K562 (cell line): ENCODE data around the gene EPHA10. TPM values are rescaled to one million over a fixed set of nuclear protein-coding genes. Genes with fewer than 3 reads are reported as not detected.

ENCODE experiments used
- ARHGAP35 ChIP-seq: fragments of 450-650 bp; IDR thresholded peaks from 2 replicates; pipeline ENCODE4 v1.6.1; 2018; ENCODE audit not compliant: partially characterized antibody
- DDX20 ChIP-seq: fragments of 450-650 bp; IDR thresholded peaks from 2 replicates; pipeline ENCODE4 v1.6.1; 2016; ENCODE audit warnings: missing genetic modification characterization, low read depth, mild to moderate bottlenecking, missing compliant biosample characterization, moderate library complexity
- DMBX1 ChIP-seq: fragments of 250-450 bp; sonication (Bioruptor Pico); IDR thresholded peaks from 2 replicates; pipeline ENCODE4 v1.8.0; 2022; ENCODE audit warnings: inconsistent platforms, mild to moderate bottlenecking, moderate library complexity, borderline replicate concordance
- GTF2A2 ChIP-seq: IDR thresholded peaks from 2 replicates; pipeline ENCODE4 v1.6.1; 2016; ENCODE audit warnings: mild to moderate bottlenecking, missing genetic modification characterization, missing compliant biosample characterization
- NCOA4 ChIP-seq: fragments of 450-650 bp; IDR thresholded peaks from 2 replicates; pipeline ENCODE4 v1.6.1; 2018; ENCODE audit warnings: mild to moderate bottlenecking; ENCODE audit not compliant: partially characterized antibody
- NR3C1 ChIP-seq: sonication (generic); formaldehyde crosslinking; IDR thresholded peaks from 2 replicates; pipeline ENCODE4 v1.8.1; 2022; ENCODE audit warnings: missing genetic modification reagents
- POLR2H ChIP-seq: IDR thresholded peaks from 2 replicates; pipeline ENCODE4 v1.6.1; 2016; ENCODE audit warnings: missing genetic modification characterization, low read depth, mild to moderate bottlenecking, control low read depth, missing compliant biosample characterization, moderate library complexity
- REST ChIP-seq, 2 experiments: fragments of 450-650 bp; formaldehyde crosslinking in 1 of 2; IDR thresholded peaks; 2 replicates each; pipeline versions ENCODE4 v1.4.0 to v1.6.1; 2014 to 2020; ENCODE audit warnings: mild to moderate bottlenecking in 2 of 2, borderline replicate concordance in 1 of 2, low read depth in 1 of 2
- RNF2 ChIP-seq: sonication (generic); IDR thresholded peaks from 2 replicates; pipeline ENCODE4 v1.6.1; 2016
- SAP30 ChIP-seq: fragments of 200-600 bp; sonication (generic); IDR thresholded peaks from 2 replicates; pipeline ENCODE4 v1.6.1; 2012; ENCODE audit warnings: borderline replicate concordance, low read depth, mild to moderate bottlenecking, moderate library complexity, low read length, control low read depth, inconsistent platforms; ENCODE audit not compliant: insufficient read depth, poor library complexity, severe bottlenecking
- TAF7 ChIP-seq: fragments of 450-650 bp; IDR thresholded peaks from 2 replicates; pipeline ENCODE4 v1.6.1; 2016; ENCODE audit warnings: missing genetic modification characterization, missing compliant biosample characterization
- TEAD1 ChIP-seq, 2 experiments: fragments of 450-650 bp in 1 of 2; sonication (generic) in 1 of 2; formaldehyde crosslinking; IDR thresholded peaks; 2 replicates each; pipeline versions ENCODE4 v1.4.0 to v1.8.0; 2020 to 2022; ENCODE audit warnings: mild to moderate bottlenecking in 2 of 2, missing genetic modification reagents in 1 of 2
- TEAD4 ChIP-seq, 2 experiments: sonication (generic) in 1 of 2; formaldehyde crosslinking in 1 of 2; IDR thresholded peaks; 2 replicates each; pipeline versions ENCODE4 v1.6.1 to v1.8.0; 2012 to 2022; ENCODE audit warnings: borderline replicate concordance in 1 of 2, inconsistent platforms in 1 of 2, low read length in 1 of 2, mild to moderate bottlenecking in 1 of 2, missing genetic modification reagents in 1 of 2
- U2AF2 ChIP-seq: fragments of 200-400 bp; formaldehyde crosslinking; optimal IDR thresholded peaks from 2 replicates; pipeline ENCODE3; 2017; ENCODE audit warnings: low read depth, mild to moderate bottlenecking, low read length
- ZNF311 ChIP-seq: fragments of 250-450 bp; sonication (Bioruptor Pico); IDR thresholded peaks from 2 replicates; pipeline ENCODE4 v1.4.0; 2020; ENCODE audit warnings: mild to moderate bottlenecking, moderate library complexity
- polyA plus RNA-seq, 8 experiments: library from polyadenylated mRNA; depleted of rRNA in 4 of 8; stranded (reverse) in 5 of 8; unstranded in 3 of 8; fragments of >200 nt; fragmentation: Nextera tagmentation in 2 of 8; fragmentation: Illumina TruSeq in 1 of 8; extraction: Ambion mirVana in 2 of 8; extraction: Trizol in 1 of 8; gene quantifications; 2 replicates each; pipeline versions ENCODE4 v1.2.1 to v1.2.3, GENCODE V29; 2011 to 2014; ENCODE audit warnings: inconsistent platforms in 1 of 8, missing spikeins in 1 of 8
- total RNA-seq, 7 experiments: library from RNA; depleted of rRNA in 6 of 7; stranded (reverse); fragments of >200 nt in 6 of 7; fragmentation: Illumina TruSeq in 2 of 7; extraction: Trizol in 2 of 7; gene quantifications; 2 replicates each; pipeline versions ENCODE4 v1.2.1 to v1.2.3, GENCODE V29; 2011 to 2021; ENCODE audit warnings: low replicate concordance in 1 of 7
- TF ChIP-seq, protein P1 (sequence below): sonication (generic); IDR thresholded peaks from 2 replicates; pipeline ENCODE4 v1.6.1; 2016
- TF ChIP-seq, protein P2 (sequence below): sonication (generic); formaldehyde crosslinking; IDR thresholded peaks from 2 replicates; pipeline ENCODE4 v1.8.0; 2022; ENCODE audit warnings: missing genetic modification reagents, mild to moderate bottlenecking, borderline replicate concordance

Gene EPHA10
- total and polyA plus RNA-seq, 9 of the 15 experiments (the other 6 are each of a cell fraction or from before 2014, with no cell fraction given): 0.03 TPM; not detected in 8

- TF ChIP-seq SAP30 (peak; percentile 89), NCOA4 (no peak), TAF7 (tag) (no peak), DDX20 (no peak), NR3C1 (peak; percentile 96), REST (IDR thresholded peaks at IDR 0.05; ENCODE audit: borderline replicate concordance) (peak; percentile 100), REST (CRISPR knock-in tag; IDR thresholded peaks at IDR 0.05; ENCODE audit: low read depth) (peak; percentile 99), DMBX1 (CRISPR knock-in tag) (peak; percentile 82; the same call in 1 of the 2 replicates), U2AF2 (no peak), ZNF311 (CRISPR knock-in tag) (no peak), ARHGAP35 (no peak), TEAD4 (IDR thresholded peaks at IDR 0.05; ENCODE audit: low read length) (no peak), TEAD4 (CRISPR knock-in tag; IDR thresholded peaks at IDR 0.05; ENCODE audit: borderline replicate concordance) (peak; percentile 84; the same call in 1 of the 2 replicates), TEAD1 (CRISPR knock-in tag; IDR thresholded peaks at IDR 0.05) (peak; percentile 40 to 77; a peak in 3 of 4 replicates), RNF2 (no peak), POLR2H (no peak), GTF2A2 (no peak)
- TF ChIP-seq, protein P1, sequence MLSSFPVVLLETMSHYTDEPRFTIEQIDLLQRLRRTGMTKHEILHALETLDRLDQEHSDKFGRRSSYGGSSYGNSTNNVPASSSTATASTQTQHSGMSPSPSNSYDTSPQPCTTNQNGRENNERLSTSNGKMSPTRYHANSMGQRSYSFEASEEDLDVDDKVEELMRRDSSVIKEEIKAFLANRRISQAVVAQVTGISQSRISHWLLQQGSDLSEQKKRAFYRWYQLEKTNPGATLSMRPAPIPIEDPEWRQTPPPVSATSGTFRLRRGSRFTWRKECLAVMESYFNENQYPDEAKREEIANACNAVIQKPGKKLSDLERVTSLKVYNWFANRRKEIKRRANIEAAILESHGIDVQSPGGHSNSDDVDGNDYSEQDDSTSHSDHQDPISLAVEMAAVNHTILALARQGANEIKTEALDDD: no peak
- TF ChIP-seq, protein P2, sequence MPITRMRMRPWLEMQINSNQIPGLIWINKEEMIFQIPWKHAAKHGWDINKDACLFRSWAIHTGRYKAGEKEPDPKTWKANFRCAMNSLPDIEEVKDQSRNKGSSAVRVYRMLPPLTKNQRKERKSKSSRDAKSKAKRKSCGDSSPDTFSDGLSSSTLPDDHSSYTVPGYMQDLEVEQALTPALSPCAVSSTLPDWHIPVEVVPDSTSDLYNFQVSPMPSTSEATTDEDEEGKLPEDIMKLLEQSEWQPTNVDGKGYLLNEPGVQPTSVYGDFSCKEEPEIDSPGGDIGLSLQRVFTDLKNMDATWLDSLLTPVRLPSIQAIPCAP: peak; percentile 91; the same call in 1 of the 2 replicates
Observed at GRCh38 chr1:37795340-37796125, 30.6 kb upstream of the EPHA10 start (continued).
